ENCODE data around the gene FBXL17. TPM values are rescaled to one million over a fixed set of nuclear protein-coding genes. Genes with fewer than 3 reads are reported as not detected.

Gene FBXL17
- total RNA-seq, 1 experiment from 2014 or later = 3.5 TPM

- TF ChIP-seq PREB (CRISPR knock-in tag; IDR thresholded peaks at IDR 0.05; ENCODE audit: borderline replicate concordance) = no peak
These were observed 266.2 kb downstream of the FBXL17 start (continued) for GRCh38 chr5:108115673-108116072.

- peaks cover 10% of the 10 kb centered on the region for H3K36me3 Mint-ChIP-seq
- POLR2A ChIA-PET = no interaction called here
- TF ChIP-seq ZNF416 (CRISPR knock-in tag; IDR thresholded peaks at IDR 0.05) (no peak), KAT7 (CRISPR knock-in tag; IDR thresholded peaks at IDR 0.05; ENCODE audit: borderline replicate concordance) (no peak), FOXP1 (CRISPR knock-in tag; IDR thresholded peaks at IDR 0.05; ENCODE audit: borderline replicate concordance) (no peak), SP1 (CRISPR knock-in tag; conservative IDR thresholded peaks at IDR 0.05) (no peak), NR3C1 (CRISPR knock-in tag; conservative IDR thresholded peaks at IDR 0.05; ENCODE audit: low read depth) (no peak), TP53 (CRISPR knock-in tag; IDR thresholded peaks at IDR 0.05) (no peak), PRDM15 (CRISPR knock-in tag; IDR thresholded peaks at IDR 0.05) (no peak), MXD4 (CRISPR knock-in tag; IDR thresholded peaks at IDR 0.05; ENCODE audit: borderline replicate concordance) (no peak), GABPB1 (CRISPR knock-in tag; IDR thresholded peaks at IDR 0.05) (no peak), CBFB (CRISPR knock-in tag; IDR thresholded peaks at IDR 0.05; ENCODE audit: low read depth) (no peak), CREM (CRISPR knock-in tag; IDR thresholded peaks at IDR 0.05) (no peak), TCF7 (CRISPR knock-in tag; IDR thresholded peaks at IDR 0.05; ENCODE audit: low read depth) (no peak), ATF3 (CRISPR knock-in tag; conservative IDR thresholded peaks at IDR 0.05) (no peak)
- TF ChIP-seq, protein P1, sequence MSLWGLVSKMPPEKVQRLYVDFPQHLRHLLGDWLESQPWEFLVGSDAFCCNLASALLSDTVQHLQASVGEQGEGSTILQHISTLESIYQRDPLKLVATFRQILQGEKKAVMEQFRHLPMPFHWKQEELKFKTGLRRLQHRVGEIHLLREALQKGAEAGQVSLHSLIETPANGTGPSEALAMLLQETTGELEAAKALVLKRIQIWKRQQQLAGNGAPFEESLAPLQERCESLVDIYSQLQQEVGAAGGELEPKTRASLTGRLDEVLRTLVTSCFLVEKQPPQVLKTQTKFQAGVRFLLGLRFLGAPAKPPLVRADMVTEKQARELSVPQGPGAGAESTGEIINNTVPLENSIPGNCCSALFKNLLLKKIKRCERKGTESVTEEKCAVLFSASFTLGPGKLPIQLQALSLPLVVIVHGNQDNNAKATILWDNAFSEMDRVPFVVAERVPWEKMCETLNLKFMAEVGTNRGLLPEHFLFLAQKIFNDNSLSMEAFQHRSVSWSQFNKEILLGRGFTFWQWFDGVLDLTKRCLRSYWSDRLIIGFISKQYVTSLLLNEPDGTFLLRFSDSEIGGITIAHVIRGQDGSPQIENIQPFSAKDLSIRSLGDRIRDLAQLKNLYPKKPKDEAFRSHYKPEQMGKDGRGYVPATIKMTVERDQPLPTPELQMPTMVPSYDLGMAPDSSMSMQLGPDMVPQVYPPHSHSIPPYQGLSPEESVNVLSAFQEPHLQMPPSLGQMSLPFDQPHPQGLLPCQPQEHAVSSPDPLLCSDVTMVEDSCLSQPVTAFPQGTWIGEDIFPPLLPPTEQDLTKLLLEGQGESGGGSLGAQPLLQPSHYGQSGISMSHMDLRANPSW (CRISPR knock-in tag; conservative IDR thresholded peaks at IDR 0.05; ENCODE audit: low read depth) = no peak
- no peaks in the 10 kb centered on the region for H3K27me3 Mint-ChIP-seq (ENCODE audit: low read depth)
- DNase-seq (ENCODE audit: low spot score) (no peak), ATAC-seq (no peak)
- H3K27ac Mint-ChIP-seq = no peak overlapping the region
- peaks cover 16% of the 10 kb centered on the region for H3K9me3 Mint-ChIP-seq
- peaks cover 17% of the 10 kb centered on the region for H3K4me1 Mint-ChIP-seq
- CTCF ChIA-PET = no interaction called here
- H3K4me3 Mint-ChIP-seq = no peak overlapping the region
These were observed 267.9 kb downstream of the FBXL17 start for GRCh38 chr5:108113950-108114349.

DNA sequence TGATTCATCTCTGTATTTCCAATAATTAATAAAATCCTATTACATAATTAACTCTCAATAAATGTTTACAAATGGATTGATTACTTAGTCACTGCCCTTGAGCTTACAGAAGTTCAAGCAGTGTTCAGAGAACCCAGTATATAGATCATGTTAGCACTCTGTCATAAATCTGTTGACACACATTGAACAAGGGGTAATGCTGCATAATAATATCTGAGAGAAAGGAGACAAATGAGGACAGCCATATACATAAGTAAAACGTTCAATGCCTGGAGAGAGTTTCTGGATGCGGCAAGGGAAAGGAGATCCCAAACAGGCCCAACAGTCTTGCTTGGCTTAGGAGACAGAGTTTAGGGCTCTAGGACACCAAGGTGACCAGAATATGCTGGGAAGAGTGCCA lies 270.2 kb downstream of the FBXL17 start:
- POLR2A ChIA-PET = no interaction called here
- no peak overlapping the region for H3K4me3 Mint-ChIP-seq

More for the DNA sequence above, 270.2 kb downstream of the FBXL17 start:
- no peak for TF ChIP-seq PRRX2 (CRISPR knock-in tag; IDR thresholded peaks at IDR 0.05)
- H3K27ac Mint-ChIP-seq = no peak overlapping the region
- CTCF ChIA-PET = interaction anchor here (0.6 kb wide), 1 partner anchor 307 kb away, joined by 3 read pairs; no protein-coding TSS in a partner anchor
- DNase-seq (ENCODE audit: low spot score) (no peak), ATAC-seq (no peak)
- H3K4me1 Mint-ChIP-seq = peaks cover 17% of the 10 kb centered on the region
- H3K27me3 Mint-ChIP-seq (ENCODE audit: low read depth) = no peaks in the 10 kb centered on the region
- peaks cover 10% of the 10 kb centered on the region for H3K36me3 Mint-ChIP-seq
- H3K9me3 Mint-ChIP-seq = peaks cover 16% of the 10 kb centered on the region

Measured in WTC11 (cell line).